Body of pancreas (tissue), 4 donors: ENCODE results near the gene RBPJL.

Source experiments
- CTCF ChIP-seq, 7 experiments: fragments of 450-650 bp in 4 of 7; fragments of 200-600 bp in 3 of 7; sonication (generic) in 3 of 7; IDR thresholded peaks; one replicate each; pipeline ENCODE4 v1.5.1; 2016 to 2019; ENCODE audit warnings: antibody characterized with exemption in 7 of 7
- POLR2A ChIP-seq, 3 donors: fragments of 450-650 bp; IDR thresholded peaks; one replicate each; pipeline ENCODE4 v1.6.1; 2016; ENCODE audit warnings: antibody characterized with exemption in 3 of 3, mild to moderate bottlenecking in 2 of 3

- TF ChIP-seq CTCF (IDR thresholded peaks at IDR 0.05) (peak in 1 of 7 experiments; percentile 8), POLR2A (IDR thresholded peaks at IDR 0.05) (peak in 2 of 3 donors; percentile 34 to 44)
Measured at GRCh38 chr20:45358282-45359068, 51.8 kb downstream of the RBPJL start.
